ENCODE results near the gene KRTCAP3.
A peak's percentile ranks its signal among the peaks of the same experiment; 100 is the strongest.

The KRTCAP3 gene

GRCh38 chr2:27441226-27441926 is 805 bp upstream of the KRTCAP3 start:
- no peak for DNase-seq (ENCODE audit: low read depth in 2 of 2)

- no peak for DNase-seq (ENCODE audit: low read depth in 2 of 2)
Measured at GRCh38 chr2:27442920-27443282, 720 bp downstream of the KRTCAP3 start.

GRCh38 chr2:27445155-27445554 is 3.0 kb downstream of the KRTCAP3 start:
- DNase-seq (ENCODE audit: low read depth in 2 of 2) = no peak

GRCh38 chr2:27445615-27446014 is 3.4 kb downstream of the KRTCAP3 start:
- DNase-seq (ENCODE audit: low read depth in 2 of 2) = no peak

- no peak for DNase-seq (ENCODE audit: low read depth in 2 of 2)
Measured at GRCh38 chr2:27446057-27446456, 3.9 kb downstream of the KRTCAP3 start.

DNA sequence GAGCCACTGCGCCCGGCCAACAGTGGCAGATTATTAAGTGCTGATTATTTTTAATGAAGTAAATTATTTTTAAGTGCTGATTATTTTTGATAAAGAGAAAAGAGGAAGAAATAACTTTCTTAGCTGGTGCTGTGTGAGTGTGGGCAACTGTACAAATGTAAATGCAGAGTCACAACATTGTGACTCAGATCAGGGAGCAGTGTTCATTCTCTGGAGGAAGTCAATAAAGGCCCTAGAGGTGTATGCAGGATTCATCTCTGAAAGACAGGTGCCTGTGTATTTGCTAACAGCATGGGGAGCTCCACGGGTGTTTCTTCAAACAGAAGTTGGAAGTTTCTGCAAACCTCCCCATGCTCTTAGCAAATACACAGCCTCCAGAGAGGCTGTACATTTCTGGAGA is 6.2 kb downstream of the KRTCAP3 start:
- no peak for DNase-seq (ENCODE audit: low read depth in 2 of 2)

DNA sequence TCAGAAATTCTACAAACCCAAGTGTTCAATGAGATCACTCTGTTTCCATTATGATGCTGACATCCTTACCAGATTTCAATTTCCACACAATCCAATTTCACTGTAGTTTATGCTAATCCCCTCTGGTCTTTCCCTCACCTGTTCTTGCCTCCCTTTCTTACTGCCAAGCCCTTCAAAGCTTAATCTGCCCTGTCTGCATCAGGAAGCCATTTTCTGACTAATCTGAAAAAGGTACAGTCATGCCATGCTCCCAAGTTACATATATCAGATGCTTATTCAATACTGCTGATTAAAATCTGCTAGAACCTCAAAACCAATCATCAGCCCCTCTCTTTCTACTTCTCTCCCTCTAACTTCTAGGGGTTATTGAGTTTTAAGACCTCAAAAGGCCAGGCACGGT is 8.9 kb downstream of the KRTCAP3 start:
- DNase-seq (ENCODE audit: low read depth in 2 of 2) = no peak

- DNase-seq (ENCODE audit: low read depth in 2 of 2) = no peak
Measured at GRCh38 chr2:27453968-27454367, 11.8 kb downstream of the KRTCAP3 start.

- no peak for DNase-seq (ENCODE audit: low read depth in 2 of 2)
Measured at GRCh38 chr2:27461118-27461517, 18.9 kb downstream of the KRTCAP3 start.

GRCh38 chr2:27464443-27464842 is 22.3 kb downstream of the KRTCAP3 start:
- no peak for DNase-seq (ENCODE audit: low read depth in 2 of 2)

DNA sequence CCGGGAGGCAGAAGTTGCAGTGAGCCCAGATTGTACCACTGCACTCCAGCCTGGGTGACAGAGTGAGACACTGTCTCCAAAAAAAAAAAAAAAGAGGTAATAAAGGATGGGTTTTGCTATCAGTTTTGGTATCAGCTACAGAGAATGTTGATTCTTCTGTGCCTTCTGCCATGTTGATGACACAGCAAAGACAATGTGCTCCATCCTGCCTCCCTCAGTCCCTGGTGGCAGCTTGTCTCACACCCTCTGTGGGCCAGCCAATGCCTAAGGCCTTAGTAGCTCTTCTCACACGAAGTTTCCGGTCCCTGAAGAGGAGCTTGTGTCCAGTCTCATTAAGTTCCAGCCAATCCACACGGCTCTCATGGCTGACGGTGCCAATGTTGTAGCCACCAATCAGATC is 29.8 kb downstream of the KRTCAP3 start:
- no peak for DNase-seq (ENCODE audit: low read depth in 2 of 2)

GRCh38 chr2:27485496-27485895 is 43.3 kb downstream of the KRTCAP3 start:
- no peak for DNase-seq (ENCODE audit: low read depth in 2 of 2)

GRCh38 chr2:27489118-27489497 is 46.9 kb downstream of the KRTCAP3 start:
- no peak for DNase-seq (ENCODE audit: low read depth in 2 of 2)

DNA sequence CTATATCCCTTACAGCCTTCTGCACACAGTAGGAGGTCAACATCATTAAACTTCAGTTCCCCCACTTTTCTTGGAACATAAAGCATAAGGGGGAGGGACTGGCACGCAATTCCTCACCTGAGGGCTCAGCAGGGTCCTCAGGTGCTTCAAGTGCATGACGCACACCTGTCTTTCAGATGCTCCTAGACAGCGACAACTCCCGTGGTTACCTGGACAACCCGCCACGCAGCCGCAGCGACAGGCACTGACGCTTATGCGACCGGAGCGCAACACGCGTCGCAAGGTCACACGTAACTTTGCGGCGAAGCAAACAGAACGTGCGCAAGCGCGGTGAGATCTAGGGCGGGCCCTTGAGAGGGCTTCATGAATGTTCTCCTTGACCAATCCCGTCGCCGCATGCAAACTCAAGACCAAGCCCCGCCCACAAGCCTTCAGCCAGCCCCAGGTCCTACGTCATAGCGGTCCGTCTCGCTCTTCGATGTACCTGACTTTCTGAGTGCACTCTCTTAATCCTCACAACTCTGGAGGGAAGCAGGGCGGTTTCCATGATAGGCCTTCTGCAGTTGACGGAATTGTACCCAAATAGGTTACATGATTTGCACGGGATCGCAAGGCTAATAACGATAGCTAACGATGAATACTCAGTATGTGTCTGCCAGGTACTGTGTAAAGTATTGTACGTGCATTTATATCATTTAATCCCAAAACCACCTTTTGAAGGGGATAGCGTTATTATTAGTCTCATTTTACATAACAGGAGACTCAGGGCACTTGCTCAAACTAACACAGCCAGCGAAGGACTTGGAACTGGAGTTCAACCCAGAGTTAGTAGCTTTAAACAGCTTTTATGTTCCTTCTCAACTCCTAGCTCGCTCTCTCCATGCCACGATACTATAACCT is 47.6 kb downstream of the KRTCAP3 start, which contains the start of gene IFT172:
Gene IFT172, minus strand, starts transcription at position 246 of the 900 bp plus-strand sequence. Its CDS starts 90 bp downstream, at position 156.
- DNase-seq (ENCODE audit: low read depth in 2 of 2) = peak; percentile 91

DNA sequence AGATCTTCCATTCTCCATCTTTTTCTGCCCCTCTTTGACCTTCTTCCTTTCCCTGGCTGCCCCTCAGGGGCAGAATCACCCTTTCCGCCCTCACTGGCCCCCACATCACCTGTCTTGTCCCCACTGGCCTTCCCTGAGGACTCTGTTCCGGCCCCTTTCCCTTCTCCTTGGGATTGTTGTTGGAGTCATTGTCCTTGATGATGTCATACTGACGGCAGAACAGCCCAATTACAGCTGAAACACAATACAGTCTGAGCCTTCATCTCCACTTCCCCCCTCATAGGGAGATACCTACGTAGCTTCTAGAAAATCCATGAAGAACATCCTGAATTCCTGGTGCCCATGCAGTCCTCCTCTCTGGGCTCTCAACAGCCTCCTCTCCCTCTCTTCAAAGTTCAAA is 50.4 kb downstream of the KRTCAP3 start:
- no peak for DNase-seq (ENCODE audit: low read depth in 2 of 2)

DNA sequence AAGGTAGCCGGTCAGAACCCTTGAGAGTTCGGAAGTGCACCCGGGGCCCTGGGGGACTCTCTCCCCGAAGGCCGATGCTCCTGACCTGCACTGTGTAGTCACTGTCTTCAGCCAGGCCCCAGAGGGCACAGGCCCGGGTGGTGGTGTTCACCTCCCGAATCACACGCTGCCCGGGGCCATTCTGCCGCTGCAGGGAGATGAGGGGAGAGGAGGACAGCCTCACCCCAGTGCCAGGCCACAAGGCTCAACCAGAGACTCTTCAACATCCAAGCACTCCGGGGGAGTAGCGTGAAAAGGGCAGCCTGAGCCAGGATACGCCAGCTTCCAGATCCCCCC is 51.7 kb downstream of the KRTCAP3 start:
- DNase-seq (ENCODE audit: low read depth in 2 of 2) = no peak
